ENCODE measurements around the gene HAGH. TPM values are rescaled to one million over a fixed set of nuclear protein-coding genes. Genes with fewer than 3 reads are reported as not detected.

Gene HAGH
- total RNA-seq, 1 experiment from 2014 or later, result 48.1 TPM

GRCh38 chr16:1766701-1767100, 59.9 kb downstream of the HAGH start:
- POLR2A ChIA-PET, result no interaction called here
- intact Hi-C loops (cut with micrococcal nuclease; ENCODE audit: unreplicated experiment), result no loop called here
- TF ChIP-seq CTCF (IDR thresholded peaks at IDR 0.05; ENCODE audit: insufficient read depth in 1 of 2, low read depth in 1 of 2, low read length in 1 of 2, severe bottlenecking in 1 of 2, unreplicated experiment in 1 of 2), result no peak
- BruUV-seq (replicated peaks), result no TSS peak
- Histone ChIP-seq H3K27me3 (replicated peaks; ENCODE audit: control insufficient read depth, insufficient read depth, low read length) (no peaks in the 10 kb centered on the region), H3K4me1 (no peaks in the 10 kb centered on the region), H3K36me3 (ENCODE audit: control insufficient read depth, insufficient read depth, low read length) (no peaks in the 10 kb centered on the region), H3K4me3 (ENCODE audit: low read depth, low read length) (no peak overlapping the region), H3K9me3 (no peaks in the 10 kb centered on the region)
- Mint-ChIP-seq H3K36me3 (ENCODE audit: insufficient read depth, unreplicated experiment) (peaks cover 50% of the 10 kb centered on the region), H3K27ac (ENCODE audit: unreplicated experiment) (no peak overlapping the region), H3K4me3 (ENCODE audit: unreplicated experiment) (no peak overlapping the region), H3K4me1 (ENCODE audit: low read depth, unreplicated experiment) (no peaks in the 10 kb centered on the region), H3K9me3 (ENCODE audit: unreplicated experiment) (no peaks in the 10 kb centered on the region), H3K27me3 (ENCODE audit: insufficient read depth, unreplicated experiment) (no peaks in the 10 kb centered on the region)
- DNase-seq, result no peak
- CTCF ChIA-PET, result interaction anchor here (0.6 kb wide), 1 partner anchor 38 kb away, joined by 3 read pairs; no protein-coding TSS in a partner anchor

- CTCF ChIA-PET, result no interaction called here
- H3K27me3 ChIP-seq (replicated peaks; ENCODE audit: control insufficient read depth, insufficient read depth, low read length), result no peaks in the 10 kb centered on the region
- no peaks in the 10 kb centered on the region for H3K9me3 ChIP-seq
- H3K36me3 ChIP-seq (ENCODE audit: control insufficient read depth, insufficient read depth, low read length), result no peaks in the 10 kb centered on the region
- no peaks in the 10 kb centered on the region for H3K4me1 Mint-ChIP-seq (ENCODE audit: low read depth, unreplicated experiment)
- no peak overlapping the region for H3K4me3 ChIP-seq (ENCODE audit: low read depth, low read length)
- intact Hi-C loops (cut with micrococcal nuclease; ENCODE audit: unreplicated experiment), result no loop called here
- peaks cover 49% of the 10 kb centered on the region for H3K36me3 Mint-ChIP-seq (ENCODE audit: insufficient read depth, unreplicated experiment)
- no peaks in the 10 kb centered on the region for H3K27me3 Mint-ChIP-seq (ENCODE audit: insufficient read depth, unreplicated experiment)
- TF ChIP-seq CTCF (IDR thresholded peaks at IDR 0.05; ENCODE audit: insufficient read depth in 1 of 2, low read depth in 1 of 2, low read length in 1 of 2, severe bottlenecking in 1 of 2, unreplicated experiment in 1 of 2), result no peak
- no peak for DNase-seq
- no TSS peak for BruUV-seq (replicated peaks)
- H3K9me3 Mint-ChIP-seq (ENCODE audit: unreplicated experiment), result no peaks in the 10 kb centered on the region
- POLR2A ChIA-PET, result no interaction called here
- no peak overlapping the region for H3K27ac Mint-ChIP-seq (ENCODE audit: unreplicated experiment)
- H3K4me3 Mint-ChIP-seq (ENCODE audit: unreplicated experiment), result no peak overlapping the region
- no peaks in the 10 kb centered on the region for H3K4me1 ChIP-seq
Observed at GRCh38 chr16:1766231-1766630, 60.4 kb downstream of the HAGH start.

- no peak overlapping the region for H3K4me3 ChIP-seq (ENCODE audit: low read depth, low read length)
- TF ChIP-seq CTCF (IDR thresholded peaks at IDR 0.05; ENCODE audit: insufficient read depth in 1 of 2, low read depth in 1 of 2, low read length in 1 of 2, severe bottlenecking in 1 of 2, unreplicated experiment in 1 of 2), result no peak
- Mint-ChIP-seq H3K4me1 (ENCODE audit: low read depth, unreplicated experiment) (no peaks in the 10 kb centered on the region), H3K27me3 (ENCODE audit: insufficient read depth, unreplicated experiment) (no peaks in the 10 kb centered on the region), H3K9me3 (ENCODE audit: unreplicated experiment) (no peaks in the 10 kb centered on the region), H3K27ac (ENCODE audit: unreplicated experiment) (no peak overlapping the region), H3K36me3 (ENCODE audit: insufficient read depth, unreplicated experiment) (peaks cover 53% of the 10 kb centered on the region), H3K4me3 (ENCODE audit: unreplicated experiment) (no peak overlapping the region)
- CTCF ChIA-PET, result no interaction called here
- no peak for DNase-seq
- POLR2A ChIA-PET, result no interaction called here
- no peaks in the 10 kb centered on the region for H3K27me3 ChIP-seq (replicated peaks; ENCODE audit: control insufficient read depth, insufficient read depth, low read length)
- H3K9me3 ChIP-seq, result no peaks in the 10 kb centered on the region
- no TSS peak for BruUV-seq (replicated peaks)
- no peaks in the 10 kb centered on the region for H3K36me3 ChIP-seq (ENCODE audit: control insufficient read depth, insufficient read depth, low read length)
- H3K4me1 ChIP-seq, result no peaks in the 10 kb centered on the region
- intact Hi-C loops (cut with micrococcal nuclease; ENCODE audit: unreplicated experiment), result no loop called here
Observed at GRCh38 chr16:1765826-1766225, 60.8 kb downstream of the HAGH start.

Measured in Caco-2 (cell line).